C4-2B (cell line): ENCODE results near the gene RPIA.

Experiments used
- ZFX ChIP-seq: fragments of 450-650 bp; IDR thresholded peaks from 2 replicates; pipeline ENCODE4 v1.6.1; 2017
- TF ChIP-seq, protein P1 (sequence below): fragments of 450-650 bp; conservative IDR thresholded peaks from 2 replicates; pipeline ENCODE4 v1.5.1; 2017; ENCODE audit warnings: mild to moderate bottlenecking

DNA sequence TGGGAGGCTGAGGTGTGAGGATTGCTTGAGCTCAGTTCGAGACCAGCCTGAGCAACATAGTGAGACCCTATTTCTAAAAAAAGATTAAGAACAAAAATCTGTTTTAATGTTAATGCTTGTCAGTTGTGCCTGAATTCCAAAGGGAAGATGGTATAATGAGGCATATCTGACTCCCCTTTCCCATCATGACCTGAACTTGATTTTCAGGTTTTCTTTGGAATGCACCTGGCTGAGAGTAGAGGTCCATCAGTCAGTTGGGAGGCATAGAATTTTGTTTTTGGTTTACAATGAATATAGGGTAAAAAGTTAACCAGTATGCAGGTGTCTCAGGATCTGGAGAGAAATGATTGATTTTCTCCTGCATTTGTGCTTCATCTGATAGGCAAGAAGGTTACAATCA lies 20.4 kb downstream of the RPIA start:
- TF ChIP-seq, protein P1, sequence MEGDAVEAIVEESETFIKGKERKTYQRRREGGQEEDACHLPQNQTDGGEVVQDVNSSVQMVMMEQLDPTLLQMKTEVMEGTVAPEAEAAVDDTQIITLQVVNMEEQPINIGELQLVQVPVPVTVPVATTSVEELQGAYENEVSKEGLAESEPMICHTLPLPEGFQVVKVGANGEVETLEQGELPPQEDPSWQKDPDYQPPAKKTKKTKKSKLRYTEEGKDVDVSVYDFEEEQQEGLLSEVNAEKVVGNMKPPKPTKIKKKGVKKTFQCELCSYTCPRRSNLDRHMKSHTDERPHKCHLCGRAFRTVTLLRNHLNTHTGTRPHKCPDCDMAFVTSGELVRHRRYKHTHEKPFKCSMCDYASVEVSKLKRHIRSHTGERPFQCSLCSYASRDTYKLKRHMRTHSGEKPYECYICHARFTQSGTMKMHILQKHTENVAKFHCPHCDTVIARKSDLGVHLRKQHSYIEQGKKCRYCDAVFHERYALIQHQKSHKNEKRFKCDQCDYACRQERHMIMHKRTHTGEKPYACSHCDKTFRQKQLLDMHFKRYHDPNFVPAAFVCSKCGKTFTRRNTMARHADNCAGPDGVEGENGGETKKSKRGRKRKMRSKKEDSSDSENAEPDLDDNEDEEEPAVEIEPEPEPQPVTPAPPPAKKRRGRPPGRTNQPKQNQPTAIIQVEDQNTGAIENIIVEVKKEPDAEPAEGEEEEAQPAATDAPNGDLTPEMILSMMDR, result no peak
- no peak for TF ChIP-seq ZFX
